ENCODE data around the gene CCNE1. TPM values are rescaled to one million over a fixed set of nuclear protein-coding genes. Genes with fewer than 3 reads are reported as not detected.

CCNE1 gene
- total RNA-seq, 2 experiments from 2014 or later, result 24.8 to 26.3 TPM

GRCh38 chr19:29860492-29860891 lies 48.7 kb downstream of the CCNE1 start:
- ChIA-PET CTCF (interaction anchor here (1.1 kb wide), 1 partner anchor 11 kb away, joined by 6 read pairs; no protein-coding TSS in a partner anchor), POLR2A (interaction anchor here (1.6 kb wide), 1 partner anchor 12 kb away, joined by 5 read pairs; no protein-coding TSS in a partner anchor)
- Mint-ChIP-seq H3K4me1 (no peaks in the 10 kb centered on the region), H3K4me3 (no peak overlapping the region), H3K27me3 (peaks cover 15% of the 10 kb centered on the region), H3K9me3 (no peaks in the 10 kb centered on the region), H3K36me3 (ENCODE audit: low read depth) (no peaks in the 10 kb centered on the region), H3K27ac (no peak overlapping the region)
- no peak for DNase-seq

- Mint-ChIP-seq H3K4me3 (no peak overlapping the region), H3K36me3 (ENCODE audit: low read depth) (no peaks in the 10 kb centered on the region), H3K27me3 (peaks cover 20% of the 10 kb centered on the region), H3K27ac (no peak overlapping the region), H3K9me3 (peaks cover under 1% of the 10 kb centered on the region), H3K4me1 (no peaks in the 10 kb centered on the region)
- POLR2A ChIA-PET, result no interaction called here
- DNase-seq, result no peak
- CTCF ChIA-PET, result interaction anchor here (0.6 to 1.3 kb wide), 3 partner anchors 10 to 102 kb away, joined by 3 to 6 read pairs (median 4); no protein-coding TSS in a partner anchor
These were observed 49.8 kb downstream of the CCNE1 start for GRCh38 chr19:29861574-29861973.

DNA sequence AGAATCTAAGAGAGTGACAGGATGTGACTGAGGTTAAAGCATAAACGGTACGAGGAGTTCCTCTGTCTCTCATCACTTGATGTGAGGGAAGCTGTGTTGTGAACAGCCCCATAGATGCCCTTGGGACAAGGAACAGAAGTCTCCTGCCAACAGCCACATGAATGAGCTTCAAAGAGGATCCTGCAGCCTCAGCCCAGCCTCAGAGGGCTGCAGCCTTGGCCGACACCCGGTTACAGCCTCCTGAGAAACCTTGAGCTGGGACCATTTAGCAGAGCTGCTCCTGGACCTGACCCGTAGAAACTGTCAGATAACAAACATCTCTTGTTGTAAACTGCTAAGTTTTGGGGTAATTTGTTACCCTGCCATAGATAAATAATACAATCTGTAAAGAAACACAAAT lies 54.2 kb downstream of the CCNE1 start:
- peaks cover 3% of the 10 kb centered on the region for H3K9me3 Mint-ChIP-seq
- ChIA-PET POLR2A (no interaction called here), CTCF (interaction anchor here (0.6 to 1.4 kb wide), 4 partner anchors 9 to 395 kb away, joined by 3 to 4 read pairs (median 3); no protein-coding TSS in a partner anchor)
- no peak for DNase-seq
- H3K36me3 Mint-ChIP-seq (ENCODE audit: low read depth), result no peaks in the 10 kb centered on the region
- H3K4me1 Mint-ChIP-seq, result no peaks in the 10 kb centered on the region
- peaks cover 24% of the 10 kb centered on the region for H3K27me3 Mint-ChIP-seq
- no peak overlapping the region for H3K4me3 Mint-ChIP-seq
- H3K27ac Mint-ChIP-seq, result no peak overlapping the region

DNA sequence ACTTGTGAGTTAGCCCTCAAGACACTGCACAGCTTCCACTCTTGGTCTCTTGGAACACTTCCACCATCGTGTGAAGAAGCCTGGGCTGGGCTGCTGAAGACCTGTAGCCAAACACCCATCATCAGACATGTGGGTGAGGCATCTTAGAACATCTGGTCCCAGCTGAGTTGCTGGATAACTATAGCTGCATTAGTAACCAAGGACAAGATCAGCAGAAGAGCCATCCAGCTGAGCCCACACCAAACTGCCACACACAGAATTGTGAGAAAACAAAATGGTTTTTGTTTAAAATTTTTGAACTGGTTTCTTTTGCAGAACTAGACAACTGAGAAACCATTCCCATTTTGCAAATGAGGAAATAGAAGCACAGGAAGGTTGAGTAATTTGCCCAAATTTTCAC lies 56.2 kb downstream of the CCNE1 start:
- H3K9me3 Mint-ChIP-seq, result peaks cover 3% of the 10 kb centered on the region
- peaks cover 35% of the 10 kb centered on the region for H3K27me3 Mint-ChIP-seq
- H3K4me3 Mint-ChIP-seq, result no peak overlapping the region
- H3K36me3 Mint-ChIP-seq (ENCODE audit: low read depth), result no peaks in the 10 kb centered on the region
- ChIA-PET POLR2A (interaction anchor here (0.7 kb wide), 1 partner anchor 74 kb away, joined by 3 read pairs; the partner anchor contains the start of gene URI1), CTCF (interaction anchor here (1.6 to 1.9 kb wide), 2 partner anchors 10 to 108 kb away, joined by 6 to 11 read pairs; no protein-coding TSS in a partner anchor)
- H3K27ac Mint-ChIP-seq, result no peak overlapping the region
- peaks cover 12% of the 10 kb centered on the region for H3K4me1 Mint-ChIP-seq
- no peak for DNase-seq

GRCh38 chr19:29871143-29871542 lies 59.4 kb downstream of the CCNE1 start:
- H3K4me3 Mint-ChIP-seq, result no peak overlapping the region
- DNase-seq, result no peak
- CTCF ChIA-PET, result interaction anchor here (0.6 to 6.7 kb wide), 9 partner anchors 10 to 177 kb away, joined by 3 to 62 read pairs (median 7); no protein-coding TSS in a partner anchor
- peaks cover 15% of the 10 kb centered on the region for H3K4me1 Mint-ChIP-seq
- peaks cover 3% of the 10 kb centered on the region for H3K9me3 Mint-ChIP-seq
- POLR2A ChIA-PET, result no interaction called here
- peaks cover 24% of the 10 kb centered on the region for H3K27me3 Mint-ChIP-seq
- no peak overlapping the region for H3K27ac Mint-ChIP-seq
- no peaks in the 10 kb centered on the region for H3K36me3 Mint-ChIP-seq (ENCODE audit: low read depth)

DNA sequence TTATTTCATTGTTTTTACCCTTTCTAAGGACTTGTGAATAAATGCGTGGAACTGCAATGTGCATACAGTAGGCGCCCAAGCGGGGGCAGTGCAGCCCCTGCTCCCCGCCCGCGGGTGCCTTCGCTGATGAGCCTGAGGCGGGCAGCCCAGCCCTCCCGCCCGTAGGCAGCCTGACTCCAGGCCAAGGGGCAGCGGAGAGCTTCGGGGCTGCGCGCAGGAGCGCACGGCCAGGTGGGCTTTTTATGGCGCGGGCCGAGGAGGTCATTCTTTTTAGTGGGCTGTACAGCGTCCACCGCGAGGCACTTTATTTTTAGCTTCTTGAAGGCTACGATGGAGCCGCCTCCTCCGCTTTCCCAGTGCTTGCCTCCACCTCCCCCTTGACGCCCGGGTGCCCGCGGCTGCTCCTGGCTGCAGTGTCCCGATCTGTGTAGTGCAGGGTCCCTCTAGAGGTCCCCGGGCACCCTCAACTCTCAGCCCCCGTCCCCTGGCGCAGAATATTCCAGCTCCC lies 60.5 kb downstream of the CCNE1 start:
- Mint-ChIP-seq H3K4me1 (peaks cover 18% of the 10 kb centered on the region), H3K4me3 (peak overlapping the region; percentile 37), H3K27ac (no peak overlapping the region), H3K9me3 (no peaks in the 10 kb centered on the region), H3K36me3 (ENCODE audit: low read depth) (no peaks in the 10 kb centered on the region), H3K27me3 (peaks cover 24% of the 10 kb centered on the region)
- CTCF ChIA-PET, result interaction anchor here (0.8 to 6.7 kb wide), 17 partner anchors 11 to 200 kb away, joined by 3 to 62 read pairs (median 4); partner anchors contain the start of gene URI1
- DNase-seq, result no peak
- POLR2A ChIA-PET, result interaction anchor here (0.7 to 1.8 kb wide), 6 partner anchors 12 to 266 kb away, joined by 3 to 6 read pairs (median 3); partner anchors contain the start of gene POP4

DNA sequence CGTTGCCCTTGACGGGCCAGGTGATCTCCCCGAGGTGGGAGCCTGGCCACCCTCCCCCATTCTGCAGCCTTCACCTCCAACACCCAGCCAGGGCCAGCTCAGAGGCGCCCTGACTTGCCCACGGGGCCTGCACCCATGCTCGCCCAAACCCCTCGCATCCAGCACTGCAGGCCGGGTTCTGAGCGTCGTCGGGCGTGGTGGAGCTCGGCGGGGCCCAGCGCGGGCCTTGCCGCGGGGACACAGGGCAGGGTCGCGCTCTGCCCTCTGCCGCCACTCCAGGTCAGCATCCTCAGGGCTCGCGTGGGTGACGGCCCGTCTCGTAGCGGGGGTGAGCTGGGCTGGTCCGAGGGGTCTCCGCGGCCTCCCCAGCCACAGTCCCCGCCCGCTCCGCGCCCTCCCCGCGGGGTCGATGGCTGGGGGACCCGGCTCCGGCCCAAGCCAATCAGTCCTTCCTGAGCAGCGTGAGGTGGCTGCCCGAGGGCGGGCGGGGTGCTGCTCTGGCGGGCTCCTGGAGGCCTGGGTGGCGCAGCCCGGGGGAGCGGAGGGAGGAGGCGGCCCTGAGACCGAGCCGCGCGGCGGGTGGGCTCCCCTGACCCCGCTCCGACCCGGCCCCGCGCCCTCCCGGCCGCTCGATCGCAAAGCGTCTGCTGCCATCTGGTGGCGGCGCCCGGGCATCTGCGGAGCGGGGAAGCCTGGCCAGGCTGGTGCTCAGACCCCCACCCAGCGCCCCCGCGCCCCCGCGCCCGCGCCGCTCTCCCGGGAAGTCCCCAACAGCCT lies 61.4 kb downstream of the CCNE1 start:
- H3K9me3 Mint-ChIP-seq, result no peaks in the 10 kb centered on the region
- POLR2A ChIA-PET, result interaction anchor here (1.1 to 1.8 kb wide), 5 partner anchors 13 to 143 kb away, joined by 3 to 6 read pairs (median 3); no protein-coding TSS in a partner anchor
- H3K36me3 Mint-ChIP-seq (ENCODE audit: low read depth), result no peaks in the 10 kb centered on the region
- DNase-seq, result peak; percentile 67
- peaks cover 24% of the 10 kb centered on the region for H3K27me3 Mint-ChIP-seq
- H3K4me3 Mint-ChIP-seq, result peak overlapping the region; percentile 60
- H3K4me1 Mint-ChIP-seq, result peaks cover 18% of the 10 kb centered on the region
- H3K27ac Mint-ChIP-seq, result no peak overlapping the region
- CTCF ChIA-PET, result interaction anchor here (0.7 to 6.7 kb wide), 16 partner anchors 12 to 201 kb away, joined by 3 to 62 read pairs (median 4); partner anchors contain the start of gene URI1

Other genes with a start within 250 kb of the CCNE1 start
- 10 to 100 TPM; 86.8 to 94.4 TPM for gene POP4, start 205.7 kb upstream of the CCNE1 start, total RNA-seq
- 10 to 100 TPM; 53.1 to 53.9 TPM for gene PLEKHF1, start 146.5 kb upstream of the CCNE1 start, total RNA-seq
- 10 to 100 TPM; 39.2 to 40.7 TPM for gene C19orf12, start 96.7 kb upstream of the CCNE1 start, total RNA-seq
- gene URI1, start 130.2 kb downstream of the CCNE1 start, total RNA-seq, result 10 to 100 TPM; 55.5 to 59.0 TPM

All from activated CD4-positive, alpha-beta memory T cell treated with anti-CD3 and anti-CD28 coated beads, Interleukin-2, amount 10 ng/mL, durations not matched to agents 7 days and 5 days (primary cell).